Ishikawa (cell line): ENCODE data around the gene MRPL11.

ENCODE experiments used
- EGR1 ChIP-seq: IDR thresholded peaks from 2 replicates; pipeline ENCODE4 v1.6.1; 2012
- MAX ChIP-seq: IDR thresholded peaks from 2 replicates; pipeline ENCODE4 v1.6.1; 2012
- REST ChIP-seq: IDR thresholded peaks from 2 replicates; pipeline ENCODE4 v1.6.1; 2012; ENCODE audit warnings: low read depth, mild to moderate bottlenecking
- TAF1 ChIP-seq: IDR thresholded peaks from 2 replicates; pipeline ENCODE4 v1.6.1; 2012; ENCODE audit warnings: low read depth, mild to moderate bottlenecking
- TCF12 ChIP-seq: IDR thresholded peaks from 2 replicates; pipeline ENCODE4 v1.6.1; 2012; ENCODE audit warnings: low read depth
- USF1 ChIP-seq: IDR thresholded peaks from 2 replicates; pipeline ENCODE4 v1.6.1; 2012

- TF ChIP-seq USF1 = no peak
- no peak for TF ChIP-seq REST
- TF ChIP-seq MAX = no peak
- no peak for TF ChIP-seq TAF1
- no peak for TF ChIP-seq EGR1
- TF ChIP-seq TCF12 = no peak
Observed at GRCh38 chr11:66467034-66467659, 28.5 kb upstream of the MRPL11 start.
